ENCODE data around the gene PLA2G2A.

DNA sequence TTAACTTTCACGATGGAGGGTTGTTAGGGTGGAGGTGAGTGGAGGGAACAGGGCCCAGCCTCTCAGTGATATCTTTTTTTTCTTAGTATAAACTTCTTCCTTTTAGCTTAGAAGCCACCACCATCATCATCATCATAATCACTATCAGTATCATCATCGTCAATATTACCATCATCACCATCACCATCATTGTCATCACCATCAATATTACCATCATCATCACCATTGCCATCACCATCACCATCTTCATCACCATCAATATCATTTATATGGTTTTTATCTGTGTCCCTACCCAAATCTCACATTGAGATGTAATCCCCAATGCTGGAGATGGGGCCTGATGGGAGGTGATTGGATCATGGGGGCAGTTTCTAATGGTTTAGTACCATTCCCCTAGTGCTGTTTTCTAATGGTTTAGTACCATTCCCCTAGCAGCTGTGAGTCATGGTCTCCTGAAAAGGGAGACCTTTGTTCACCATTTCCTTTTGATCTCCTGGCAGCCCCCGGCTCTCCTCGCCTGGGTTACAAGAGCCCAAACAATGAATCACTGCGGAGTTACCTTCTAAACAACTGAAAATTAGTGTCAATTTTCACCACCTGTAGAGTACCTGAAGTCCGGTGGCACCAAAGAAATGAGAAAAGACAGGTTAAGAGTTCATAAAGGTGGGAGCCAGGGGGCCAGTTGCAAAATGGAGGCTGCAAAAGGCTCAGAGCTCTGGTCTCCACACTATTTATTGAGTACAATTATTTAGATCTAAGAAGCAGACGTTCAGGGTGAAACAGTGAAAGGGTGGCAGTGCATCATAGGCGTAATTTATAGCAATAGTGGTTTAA lies 52.9 kb downstream of the PLA2G2A start:
- TF ChIP-seq, protein P1, sequence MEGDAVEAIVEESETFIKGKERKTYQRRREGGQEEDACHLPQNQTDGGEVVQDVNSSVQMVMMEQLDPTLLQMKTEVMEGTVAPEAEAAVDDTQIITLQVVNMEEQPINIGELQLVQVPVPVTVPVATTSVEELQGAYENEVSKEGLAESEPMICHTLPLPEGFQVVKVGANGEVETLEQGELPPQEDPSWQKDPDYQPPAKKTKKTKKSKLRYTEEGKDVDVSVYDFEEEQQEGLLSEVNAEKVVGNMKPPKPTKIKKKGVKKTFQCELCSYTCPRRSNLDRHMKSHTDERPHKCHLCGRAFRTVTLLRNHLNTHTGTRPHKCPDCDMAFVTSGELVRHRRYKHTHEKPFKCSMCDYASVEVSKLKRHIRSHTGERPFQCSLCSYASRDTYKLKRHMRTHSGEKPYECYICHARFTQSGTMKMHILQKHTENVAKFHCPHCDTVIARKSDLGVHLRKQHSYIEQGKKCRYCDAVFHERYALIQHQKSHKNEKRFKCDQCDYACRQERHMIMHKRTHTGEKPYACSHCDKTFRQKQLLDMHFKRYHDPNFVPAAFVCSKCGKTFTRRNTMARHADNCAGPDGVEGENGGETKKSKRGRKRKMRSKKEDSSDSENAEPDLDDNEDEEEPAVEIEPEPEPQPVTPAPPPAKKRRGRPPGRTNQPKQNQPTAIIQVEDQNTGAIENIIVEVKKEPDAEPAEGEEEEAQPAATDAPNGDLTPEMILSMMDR (optimal IDR thresholded peaks at IDR 0.05 in 1 of 3, IDR thresholded peaks at IDR 0.05 in 1 of 3, conservative IDR thresholded peaks at IDR 0.05 in 1 of 3; ENCODE audit: extremely low read depth in 1 of 3, insufficient read depth in 2 of 3, low read length in 3 of 3) = no peak
- no peak for TF ChIP-seq EZH2 (IDR thresholded peaks at IDR 0.05; ENCODE audit: low read length)
